Retina (tissue), 1 donor: ENCODE results near the gene PTPN2.
"Not testable (repeated sequence)": the region's sequence is repeated elsewhere in the genome, so short reads cannot be mapped to it uniquely, and the experiment has no call there.

Experiments used
- DNase-seq: peaks from one replicate; pipeline ENCODE4 v3.0.0-alpha.2; 2016

Gene PTPN2

GRCh38 chr18:12890964-12891363 lies 6.9 kb upstream of the PTPN2 start:
- no peak for DNase-seq

DNA sequence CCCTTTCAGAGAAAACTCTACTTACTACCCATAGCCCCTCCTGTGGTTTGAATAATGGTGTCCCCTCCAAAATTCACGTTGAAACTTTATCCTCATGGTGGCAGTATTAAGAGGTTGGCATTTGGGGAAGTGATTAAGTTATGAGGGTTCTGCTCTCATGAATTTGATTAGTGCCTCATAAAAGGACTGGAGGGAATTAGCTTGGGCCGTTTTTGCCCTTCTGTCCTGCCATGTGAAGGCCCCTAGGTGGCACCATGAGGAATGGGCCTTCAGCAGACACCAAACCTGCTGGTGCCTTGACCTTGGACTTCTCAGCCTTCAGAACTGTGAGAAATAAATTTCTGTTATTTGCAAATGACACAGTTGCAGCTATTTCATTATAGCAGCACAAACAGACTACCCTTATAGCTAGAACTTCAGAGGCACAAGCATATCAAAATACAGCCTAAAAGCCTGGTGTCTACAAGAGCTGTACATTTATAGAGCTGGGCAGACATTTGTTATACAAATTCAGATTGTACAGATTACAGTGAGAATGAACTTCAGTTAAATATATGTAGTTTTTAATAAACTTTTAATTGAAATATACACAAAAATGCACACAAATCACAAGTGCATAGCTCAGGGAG lies 2.6 kb upstream of the PTPN2 start:
- no peak for DNase-seq

- no peak for DNase-seq
Observed at GRCh38 chr18:12885500-12885899, 1.5 kb upstream of the PTPN2 start.

DNA sequence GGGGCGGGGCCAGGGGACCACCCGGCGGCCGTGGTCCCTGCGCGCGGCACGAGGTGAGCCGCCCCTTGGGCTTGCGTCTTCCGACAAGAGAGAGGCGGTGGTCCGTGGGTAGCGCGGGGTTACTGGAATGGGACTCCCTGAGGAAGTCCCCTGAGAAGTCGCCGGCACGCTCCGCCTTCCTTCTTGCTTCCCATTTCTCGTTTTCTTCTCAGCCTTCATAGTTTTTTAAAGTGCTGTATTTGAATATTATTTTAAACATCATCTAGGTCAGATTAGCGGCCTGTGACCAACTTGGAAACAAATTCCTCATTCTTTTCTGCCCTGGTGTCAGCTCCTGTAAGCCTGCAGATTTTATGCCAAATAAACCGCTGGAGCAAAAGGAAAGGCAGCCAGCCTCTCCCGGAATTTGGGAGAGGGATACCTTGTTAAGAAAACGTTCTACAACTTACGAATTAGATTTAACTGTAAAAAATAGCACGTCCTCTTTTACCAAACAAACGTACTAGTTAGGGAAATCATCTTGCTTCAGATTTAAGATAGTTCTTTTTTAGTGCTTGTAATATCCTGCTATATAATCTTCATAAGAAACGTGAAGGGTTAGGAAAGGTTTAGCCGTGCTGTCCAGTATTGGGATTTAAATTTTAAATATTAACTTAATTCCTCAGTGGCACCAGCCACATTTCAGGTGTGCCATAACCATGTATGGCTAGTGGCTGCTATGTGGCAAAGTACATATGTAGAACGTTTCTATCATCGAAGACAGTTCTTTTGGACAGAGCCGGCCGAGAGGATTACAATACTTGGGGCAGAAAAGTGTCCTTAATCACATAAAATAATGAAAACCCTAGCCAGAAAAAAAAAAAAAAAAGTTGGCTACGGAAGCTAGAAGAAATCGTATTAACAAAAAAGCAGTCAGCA lies 628 bp upstream of the PTPN2 start:
- DNase-seq, result peak; percentile 61

DNA sequence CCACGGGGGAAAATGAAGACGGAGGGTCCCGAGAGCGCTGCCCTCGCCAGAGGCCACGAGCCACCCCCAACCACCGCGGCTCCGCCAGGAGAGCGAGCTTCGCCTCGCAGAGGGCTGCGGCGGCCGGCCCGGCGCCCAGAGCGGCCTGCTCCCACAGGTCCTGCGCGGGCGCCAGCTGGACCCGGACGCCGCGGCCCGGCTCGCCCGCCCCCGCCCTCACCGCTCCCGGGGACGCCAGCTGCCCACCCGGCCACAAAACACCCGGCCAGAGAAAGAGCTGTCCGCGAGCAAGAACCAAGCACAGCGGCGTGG lies 709 bp downstream of the PTPN2 start:
- DNase-seq, result no peak

GRCh38 chr18:12882453-12883371 lies 1.3 kb downstream of the PTPN2 start:
- peak; percentile 72 for DNase-seq

- no peak for DNase-seq
Observed at GRCh38 chr18:12880541-12880910, 3.5 kb downstream of the PTPN2 start.

DNA sequence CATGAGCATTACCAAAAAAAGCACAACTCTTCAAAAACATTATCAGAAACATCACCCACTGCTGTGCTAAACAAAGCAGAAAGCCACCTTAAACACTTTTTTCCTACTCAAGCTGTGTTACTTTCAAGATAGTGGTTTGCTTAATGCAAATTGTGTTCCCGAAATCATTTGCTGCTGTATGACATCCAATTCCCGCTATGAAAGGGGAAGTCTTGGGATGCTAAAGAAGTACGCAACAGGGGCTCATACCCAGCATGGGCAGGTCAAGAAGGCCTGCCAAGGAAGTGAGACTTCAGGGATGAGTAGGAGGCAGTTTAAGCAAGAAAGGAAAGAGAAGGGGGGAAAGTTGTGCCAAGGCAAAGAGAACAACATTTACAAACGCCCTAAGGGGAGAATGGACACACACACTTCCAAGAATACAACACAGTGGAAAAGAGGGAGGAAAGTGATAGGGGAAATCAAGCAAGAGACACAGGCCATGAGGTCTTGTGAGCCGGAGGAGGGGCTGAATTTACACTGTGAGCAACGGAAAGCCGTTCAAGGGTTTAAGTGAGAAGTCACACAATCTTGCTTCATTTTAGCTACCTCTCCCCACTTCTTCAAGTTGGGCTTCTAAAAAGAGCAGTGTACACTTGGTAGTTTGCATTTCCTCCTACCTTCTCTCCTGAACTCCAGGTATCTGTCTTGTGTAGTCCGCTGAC lies 4.0 kb downstream of the PTPN2 start:
- DNase-seq, result no peak

GRCh38 chr18:12874992-12875391 lies 9.0 kb downstream of the PTPN2 start:
- not testable (repeated sequence) for DNase-seq

GRCh38 chr18:12873961-12874567 lies 10.0 kb downstream of the PTPN2 start:
- not testable (repeated sequence) for DNase-seq

GRCh38 chr18:12872408-12872807 lies 11.6 kb downstream of the PTPN2 start:
- no peak for DNase-seq

DNA sequence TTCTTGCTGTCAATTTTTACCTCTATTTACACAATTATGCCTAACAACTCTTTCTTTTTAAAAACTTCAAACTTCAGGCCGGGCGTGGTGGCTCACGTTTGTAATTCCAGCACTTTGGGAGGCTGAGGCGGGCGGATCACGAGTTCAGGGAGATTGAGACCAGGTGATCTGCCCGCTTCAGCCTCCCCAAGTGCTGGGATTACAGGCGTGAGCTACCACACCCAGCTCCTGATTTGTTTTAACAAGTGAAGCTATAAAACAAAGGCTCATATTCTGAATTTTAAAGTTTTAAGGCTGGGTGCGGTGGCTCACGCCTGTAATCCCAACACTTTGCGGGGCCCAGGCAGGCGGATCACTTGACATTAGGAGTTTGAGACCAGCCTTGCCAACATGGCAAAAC lies 15.5 kb downstream of the PTPN2 start:
- no peak for DNase-seq

DNA sequence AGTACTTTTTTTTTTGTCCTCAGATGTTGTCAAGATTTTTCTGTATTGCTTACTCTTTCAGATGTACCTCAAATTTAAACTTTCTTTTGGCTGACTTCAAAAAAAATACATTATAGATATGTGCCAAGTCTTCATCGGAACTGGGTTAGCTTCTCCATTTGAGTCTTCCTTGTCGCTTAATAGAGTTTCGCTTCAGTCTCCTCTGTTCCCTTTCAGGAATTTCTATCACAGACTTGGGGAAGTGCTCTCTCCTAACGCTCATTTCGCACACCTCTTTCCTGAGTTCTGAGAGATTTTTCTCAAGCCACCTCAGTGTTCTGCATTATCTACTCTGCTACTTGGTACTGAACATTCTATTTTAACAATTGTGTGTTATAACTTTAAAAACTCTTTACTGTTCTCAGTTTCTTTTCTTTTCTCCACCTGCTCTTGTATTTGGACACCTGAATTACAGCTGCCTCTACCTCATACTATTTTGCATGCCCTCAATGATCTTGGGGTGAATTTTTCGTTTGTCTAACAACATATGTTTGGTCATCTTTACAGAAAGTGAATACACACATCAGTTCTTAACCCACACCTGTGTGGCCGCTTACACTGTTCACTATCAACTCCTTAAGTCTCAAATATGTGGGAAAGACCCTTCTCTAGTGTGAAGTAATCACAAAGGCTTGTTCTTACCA lies 16.5 kb downstream of the PTPN2 start:
- no peak for DNase-seq

GRCh38 chr18:12863687-12864216 lies 20.3 kb downstream of the PTPN2 start:
- DNase-seq, result no peak

- DNase-seq, result no peak
Observed at GRCh38 chr18:12862874-12863482, 21.1 kb downstream of the PTPN2 start.

GRCh38 chr18:12862467-12862866 lies 21.6 kb downstream of the PTPN2 start:
- no peak for DNase-seq

DNA sequence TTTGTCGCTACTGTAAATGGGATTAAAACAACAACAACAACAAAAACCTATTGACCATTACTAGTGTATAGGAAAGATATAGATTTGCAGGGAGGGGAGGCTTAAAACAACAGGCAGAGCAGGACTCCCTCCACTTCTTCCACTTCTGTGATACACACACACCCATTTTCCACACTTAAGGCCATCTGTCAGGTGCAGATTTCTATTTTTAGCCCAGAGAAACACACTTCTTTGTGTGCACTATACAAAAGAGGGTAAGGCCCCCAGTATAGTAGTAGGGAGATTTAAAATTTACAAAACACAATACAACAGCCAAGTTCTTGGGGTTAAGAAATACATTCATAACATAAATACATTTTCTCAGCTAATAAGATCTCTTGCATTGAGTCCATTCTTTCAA lies 22.4 kb downstream of the PTPN2 start:
- no peak for DNase-seq

- DNase-seq, result no peak
Observed at GRCh38 chr18:12860530-12860929, 23.5 kb downstream of the PTPN2 start.

DNA sequence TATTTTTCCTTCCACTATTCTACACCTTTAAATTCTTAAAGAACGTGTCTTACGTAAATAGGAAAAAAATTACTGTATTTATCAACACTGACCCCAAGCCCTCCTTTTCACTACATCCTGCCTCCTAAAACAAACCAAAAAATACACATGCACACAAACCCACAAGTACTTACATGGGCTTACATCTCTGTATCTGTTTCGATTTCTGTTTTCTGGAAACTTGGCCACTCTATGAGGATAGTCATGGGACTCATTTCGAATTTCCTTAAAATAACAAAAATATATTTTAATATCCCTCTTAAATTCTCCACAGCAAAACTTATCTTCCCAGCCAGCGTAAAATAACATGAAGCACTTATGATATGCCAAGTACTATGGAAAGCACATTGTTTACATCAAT lies 25.0 kb downstream of the PTPN2 start:
- no peak for DNase-seq

- no peak for DNase-seq
Observed at GRCh38 chr18:12857991-12858544, 26.0 kb downstream of the PTPN2 start.
